Aorta (tissue), 5 donors: ENCODE data around the gene NFIX. TPM values are rescaled to one million over a fixed set of nuclear protein-coding genes. Genes with fewer than 3 reads are reported as not detected.

Experiments
- ATAC-seq: fragments of 200-7000 bp; cut with Tn5 transposase; one replicate; pipeline ENCODE4 v1.9.1; 2022; ENCODE audit warnings: moderate library complexity; ENCODE audit not compliant: low FRiP score
- DNase-seq, 2 donors: peaks; one replicate each; pipeline ENCODE4 v3.0.0-alpha.2; 2020
- H3K27ac ChIP-seq, 2 donors: one replicate each; pipeline ENCODE4 v1.5.1; 2013; ENCODE audit warnings: low read length in 2 of 2, mild to moderate bottlenecking in 2 of 2, moderate library complexity in 2 of 2, control low read depth in 1 of 2, inconsistent platforms in 1 of 2, low read depth in 1 of 2
- H3K27me3 ChIP-seq, 2 donors: one replicate each; pipeline ENCODE4 v1.6.1; 2013; ENCODE audit warnings: control low read depth in 1 of 2, low read length in 1 of 2, mild to moderate bottlenecking in 1 of 2, moderate library complexity in 1 of 2; ENCODE audit not compliant: insufficient read depth in 2 of 2, control insufficient read depth in 1 of 2
- H3K36me3 ChIP-seq, 2 donors: one replicate each; pipeline ENCODE4 v1.6.1; 2013; ENCODE audit warnings: control low read depth in 1 of 2, low read length in 1 of 2, mild to moderate bottlenecking in 1 of 2; ENCODE audit not compliant: insufficient read depth in 2 of 2, control insufficient read depth in 1 of 2
- H3K4me1 ChIP-seq, 2 donors: one replicate each; pipeline ENCODE4 v1.6.1; 2013; ENCODE audit warnings: low read length in 2 of 2, control low read depth in 1 of 2, mild to moderate bottlenecking in 1 of 2, moderate library complexity in 1 of 2; ENCODE audit not compliant: insufficient read depth in 2 of 2, control insufficient read depth in 1 of 2
- H3K4me3 ChIP-seq, 2 donors: one replicate each; pipeline ENCODE4 v1.5.1; 2013; ENCODE audit warnings: low read length in 2 of 2, control low read depth in 1 of 2, mild to moderate bottlenecking in 1 of 2
- H3K9me3 ChIP-seq: one replicate; pipeline ENCODE4 v1.6.1; 2013; ENCODE audit warnings: mild to moderate bottlenecking, low read length; ENCODE audit not compliant: control insufficient read depth
- WGBS, 2 donors: extraction: QIAGEN DNeasy Blood & Tissue Kit; methylation state at CpG; one replicate each; pipeline ENCODE4 v1.1.7; 2013; 5-methylcytosine and 5-hydroxymethylcytosine counted together
- intact Hi-C, 2 donors: fragments of 100-400 bp; cut with DNase I; formaldehyde crosslinking; loops; one replicate each; pipeline versions ENCODE4 v1.14.2 to v1.15.0; 2022
- polyA plus RNA-seq, 2 donors: library from polyadenylated mRNA; stranded (reverse); fragments of 200-250 nt; gene quantifications; one replicate each; pipeline ENCODE4 v1.2.3, GENCODE V29; 2013
- total RNA-seq, 2 donors: library from RNA; stranded (reverse); fragmentation: NEBNext Ultra II Directional; extraction: Animal tissue kit (Norgen Biotek cat#: 25700); gene quantifications; one replicate each; pipeline ENCODE4 v1.2.1, GENCODE V29; 2021
- donor health status: healthy with polysubstance abuse.
- donor health status: Bipolar disorder and iron deficiency.
- donor health status: DM: no; HTN: no; CAD: no.
- donor health status: DM: no; HTN: no; CAD: no.
- donor health status: DM: yes; HTN: yes; CAD: no.

NFIX gene
- total and polyA plus RNA-seq, 4 donors = 45.5 to 327 (median 117) TPM

GRCh38 chr19:13007292-13008045 lies 12.2 kb downstream of the NFIX start:
- H3K9me3 ChIP-seq = no peaks in the 10 kb centered on the region
- H3K36me3 ChIP-seq = no peaks in the 10 kb centered on the region
- ATAC-seq = no peak
- no peaks in the 10 kb centered on the region for H3K27me3 ChIP-seq
- DNase-seq = peak; percentile 72 to 90
- peak overlapping the region; percentile 59 to 90 for H3K27ac ChIP-seq
- intact Hi-C loops = no loop called here
- peaks cover 0 to 3% of the 10 kb centered on the region in 2 donors for H3K4me1 ChIP-seq
- H3K4me3 ChIP-seq = no peak overlapping the region
- 3 to 8% methylated on average over 17 of the region's 17 CpGs for WGBS, 2 donors

- H3K36me3 ChIP-seq = no peaks in the 10 kb centered on the region
- H3K27ac ChIP-seq = peak overlapping the region in 1 of 2 donors; percentile 18
- no peaks in the 10 kb centered on the region for H3K27me3 ChIP-seq
- 69 to 71% methylated on average over 28 of the region's 28 CpGs for WGBS, 2 donors
- no peak for DNase-seq
- intact Hi-C loops = no loop called here
- H3K4me3 ChIP-seq = no peak overlapping the region
- H3K9me3 ChIP-seq = no peaks in the 10 kb centered on the region
- ATAC-seq = no peak
- peaks cover 0 to 3% of the 10 kb centered on the region in 2 donors for H3K4me1 ChIP-seq
Observed at GRCh38 chr19:13008926-13009787, 13.9 kb downstream of the NFIX start.

- DNase-seq (peak; percentile 90 to 91), ATAC-seq (peak; percentile 77)
- H3K36me3 ChIP-seq = no peaks in the 10 kb centered on the region
- H3K4me1 ChIP-seq = peaks cover 0 to 3% of the 10 kb centered on the region in 2 donors
- no peak overlapping the region for H3K4me3 ChIP-seq
- peak overlapping the region in 1 of 2 donors; percentile 18 for H3K27ac ChIP-seq
- intact Hi-C loops = no loop called here
- H3K9me3 ChIP-seq = no peaks in the 10 kb centered on the region
- WGBS, 2 donors = 30 to 31% methylated on average over 59 to 62 of the region's 62 CpGs
- H3K27me3 ChIP-seq = no peaks in the 10 kb centered on the region
Observed at GRCh38 chr19:13010038-13010991, 15.0 kb downstream of the NFIX start.

- Histone ChIP-seq H3K27me3 (no peaks in the 10 kb centered on the region), H3K4me3 (no peak overlapping the region), H3K9me3 (no peaks in the 10 kb centered on the region), H3K36me3 (no peaks in the 10 kb centered on the region), H3K4me1 (peaks cover 0 to 3% of the 10 kb centered on the region in 2 donors), H3K27ac (no peak overlapping the region)
- WGBS, 2 donors = 70 to 75% methylated on average over 34 to 39 of the region's 39 CpGs
- DNase-seq (no peak), ATAC-seq (no peak)
- intact Hi-C loops = no loop called here
Observed at GRCh38 chr19:13010992-13011652, 15.8 kb downstream of the NFIX start.

- ATAC-seq (no peak), DNase-seq (no peak)
- intact Hi-C loops = no loop called here
Observed at GRCh38 chr19:13011653-13012389, 16.5 kb downstream of the NFIX start.

GRCh38 chr19:13012390-13012689 lies 17.1 kb downstream of the NFIX start:
- 64 to 70% methylated on average over 23 of the region's 23 CpGs for WGBS, 2 donors
- Histone ChIP-seq H3K36me3 (no peaks in the 10 kb centered on the region), H3K27ac (peak overlapping the region; percentile 82 to 87), H3K9me3 (no peaks in the 10 kb centered on the region), H3K4me1 (peaks cover 0 to under 1% of the 10 kb centered on the region in 2 donors), H3K27me3 (no peaks in the 10 kb centered on the region), H3K4me3 (no peak overlapping the region)
- ATAC-seq = no peak
- no peak for DNase-seq
- intact Hi-C loops = no loop called here

More at GRCh38 chr19:13011653-13012389, 16.5 kb downstream of the NFIX start:
- Histone ChIP-seq H3K9me3 (no peaks in the 10 kb centered on the region), H3K36me3 (no peaks in the 10 kb centered on the region), H3K4me3 (no peak overlapping the region), H3K27me3 (no peaks in the 10 kb centered on the region), H3K27ac (peak overlapping the region; percentile 25 to 87), H3K4me1 (peaks cover 0 to 3% of the 10 kb centered on the region in 2 donors)
- 71 to 77% methylated on average over 54 of the region's 54 CpGs for WGBS, 2 donors

- ATAC-seq (peak; percentile 71), DNase-seq (peak; percentile 74 to 90)
- 29 to 39% methylated on average over 52 of the region's 52 CpGs for WGBS, 2 donors
- H3K4me1 ChIP-seq = no peaks in the 10 kb centered on the region
- intact Hi-C loops = no loop called here
- peak overlapping the region; percentile 40 to 56 for H3K4me3 ChIP-seq
- H3K27ac ChIP-seq = peak overlapping the region; percentile 82 to 87
- no peaks in the 10 kb centered on the region for H3K9me3 ChIP-seq
- H3K36me3 ChIP-seq = no peaks in the 10 kb centered on the region
- no peaks in the 10 kb centered on the region for H3K27me3 ChIP-seq
Observed at GRCh38 chr19:13012690-13013608, 17.7 kb downstream of the NFIX start.
